NCI-H2081 treated with DMSO at 0.1 percent for 48 hours (cell line): ENCODE data around the gene UBQLN4.
"Not testable (repeated sequence)": the region's sequence is repeated elsewhere in the genome, so short reads cannot be mapped to it uniquely, and the experiment has no call there.

Experiments used
- DNase-seq: peaks from one replicate; lab custom pipeline; 2025; lab: John Stamatoyannopoulos, UW

The UBQLN4 gene

DNA sequence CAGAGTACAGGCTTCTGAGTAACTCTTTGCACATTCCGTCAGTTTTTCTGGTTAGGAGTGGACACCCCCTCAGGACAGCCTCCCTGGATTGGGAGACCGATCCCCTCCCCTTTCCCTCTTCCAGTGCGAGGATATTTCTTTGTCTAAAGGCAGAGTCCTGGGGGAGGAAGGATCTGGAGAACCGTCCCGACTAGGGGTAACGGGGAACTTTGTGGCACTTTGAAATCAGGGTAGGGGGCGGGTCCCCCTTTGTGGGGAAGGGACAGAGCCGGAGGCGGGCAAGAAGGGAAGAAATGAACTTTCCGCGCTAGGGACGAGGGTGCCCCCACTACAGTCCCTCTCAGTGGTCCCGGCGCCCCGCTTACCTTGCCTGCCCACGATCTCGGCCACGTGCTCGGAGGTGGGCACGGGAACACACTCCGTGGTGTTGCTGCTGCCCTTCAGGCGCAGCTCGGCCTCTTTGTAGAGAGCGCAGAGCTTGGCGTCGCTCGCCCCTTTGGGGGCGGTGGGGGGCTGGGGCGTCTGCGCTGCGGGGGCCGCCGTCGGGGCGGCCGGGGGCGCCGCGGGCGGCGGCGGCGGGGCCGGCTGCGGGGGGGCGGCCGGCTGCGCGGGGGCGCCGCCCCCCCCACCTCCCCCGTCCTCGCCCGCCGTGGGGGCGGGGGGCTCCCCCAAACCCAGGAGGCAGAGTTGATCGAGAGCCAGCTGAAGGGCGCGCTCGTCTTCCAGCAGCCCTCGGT, 27.8 kb upstream of the UBQLN4 start:
- DNase-seq = no peak

DNA sequence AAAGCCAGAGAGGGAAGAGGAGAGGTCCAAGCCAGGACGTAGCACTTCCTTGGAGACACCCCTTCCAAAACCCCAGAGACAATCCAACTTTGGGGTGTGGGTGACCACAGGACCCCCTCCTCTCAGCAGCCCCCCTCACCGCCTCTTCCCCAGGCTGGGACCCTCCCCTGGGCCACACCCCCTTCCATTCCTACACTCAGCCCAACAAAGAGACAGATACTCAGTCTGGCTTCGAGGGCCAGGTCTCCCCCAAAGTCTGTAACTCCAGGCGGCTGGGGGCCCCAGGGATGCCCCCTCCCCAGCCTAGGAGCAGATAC, 27.2 kb upstream of the UBQLN4 start:
- no peak for DNase-seq

DNA sequence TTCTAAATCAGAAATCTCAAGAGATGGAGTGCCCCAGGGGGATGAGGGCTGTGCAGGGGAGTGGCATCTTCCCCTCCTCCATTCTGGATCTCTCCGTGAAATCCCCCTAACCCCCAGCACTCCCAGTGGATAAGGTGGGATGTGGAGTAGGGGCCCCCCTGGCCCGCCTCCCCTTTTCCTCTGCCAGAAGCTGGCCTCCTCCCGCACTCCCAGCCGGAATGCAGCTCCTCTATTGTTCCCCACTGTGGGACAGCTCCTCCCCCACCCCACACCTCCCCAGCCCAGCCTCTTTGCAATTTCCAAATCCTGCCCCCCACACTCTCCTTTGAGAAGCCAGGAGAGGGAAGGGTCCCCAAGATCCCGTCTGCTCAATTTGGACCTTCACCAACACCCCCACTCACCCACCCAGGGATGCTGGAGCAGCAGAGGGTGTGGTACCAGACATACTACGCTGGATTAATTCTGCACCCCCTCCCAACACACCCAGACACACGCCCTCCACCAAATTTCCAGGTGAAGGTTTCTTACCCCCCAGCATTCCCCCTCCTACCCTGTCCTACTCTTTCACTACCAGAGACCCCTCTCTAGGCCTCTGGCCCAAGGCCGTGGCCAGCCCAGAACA, 26.8 kb upstream of the UBQLN4 start:
- no peak for DNase-seq

DNA sequence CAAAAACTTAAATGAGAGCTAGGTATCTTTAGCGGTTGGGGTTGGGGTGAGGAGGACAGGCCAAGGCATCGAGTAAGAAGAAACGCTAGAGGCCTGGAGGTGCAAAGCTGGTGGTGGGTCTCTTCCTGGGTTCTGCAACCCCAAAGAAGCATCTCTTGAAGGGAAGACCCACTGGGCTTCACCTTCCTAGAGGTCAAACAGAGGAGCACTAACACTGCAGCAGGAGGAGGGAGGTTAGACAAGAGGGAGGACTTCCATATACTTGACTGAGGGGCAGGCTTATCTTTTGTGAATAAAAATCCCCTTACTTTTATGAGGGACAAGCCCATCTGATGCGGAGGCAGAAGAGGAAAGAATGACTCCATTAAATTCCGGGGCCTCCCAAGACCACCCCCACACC, 26.2 kb upstream of the UBQLN4 start:
- DNase-seq = no peak

DNA sequence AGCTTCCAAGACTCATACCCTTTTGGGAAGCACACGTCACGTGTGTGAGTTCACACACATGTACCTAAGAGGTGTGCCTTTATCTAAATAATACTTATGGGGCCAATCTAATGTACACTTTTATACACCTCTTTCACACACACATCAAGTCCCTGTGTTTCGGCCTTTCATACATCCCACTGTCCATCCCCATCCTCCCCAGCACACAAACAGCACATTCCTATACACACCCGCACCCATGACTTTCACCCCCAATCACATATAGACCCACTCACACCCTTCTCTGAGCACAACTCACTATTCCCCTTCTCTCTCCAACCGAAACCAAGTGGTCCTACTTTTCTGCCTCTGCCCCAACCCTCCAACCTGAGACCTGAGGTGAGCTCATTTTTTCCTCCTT, 25.1 kb upstream of the UBQLN4 start:
- no peak for DNase-seq

DNA sequence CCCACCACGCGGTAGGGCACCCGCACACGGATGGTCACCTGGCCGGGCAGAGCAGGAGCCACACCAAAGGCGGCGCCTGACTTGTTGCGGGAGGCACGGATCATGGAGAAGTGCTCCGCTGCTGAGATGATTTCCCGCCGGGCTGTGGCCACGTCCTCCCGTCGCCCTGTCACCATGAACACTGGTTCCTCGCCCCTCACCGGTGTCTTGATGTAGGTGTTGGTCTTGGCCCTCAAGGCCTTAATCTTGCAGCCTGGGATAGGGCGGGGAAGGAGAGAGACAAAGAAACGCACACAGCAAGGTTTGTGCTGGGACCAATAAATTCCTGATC, 23.8 kb upstream of the UBQLN4 start:
- no peak for DNase-seq

DNA sequence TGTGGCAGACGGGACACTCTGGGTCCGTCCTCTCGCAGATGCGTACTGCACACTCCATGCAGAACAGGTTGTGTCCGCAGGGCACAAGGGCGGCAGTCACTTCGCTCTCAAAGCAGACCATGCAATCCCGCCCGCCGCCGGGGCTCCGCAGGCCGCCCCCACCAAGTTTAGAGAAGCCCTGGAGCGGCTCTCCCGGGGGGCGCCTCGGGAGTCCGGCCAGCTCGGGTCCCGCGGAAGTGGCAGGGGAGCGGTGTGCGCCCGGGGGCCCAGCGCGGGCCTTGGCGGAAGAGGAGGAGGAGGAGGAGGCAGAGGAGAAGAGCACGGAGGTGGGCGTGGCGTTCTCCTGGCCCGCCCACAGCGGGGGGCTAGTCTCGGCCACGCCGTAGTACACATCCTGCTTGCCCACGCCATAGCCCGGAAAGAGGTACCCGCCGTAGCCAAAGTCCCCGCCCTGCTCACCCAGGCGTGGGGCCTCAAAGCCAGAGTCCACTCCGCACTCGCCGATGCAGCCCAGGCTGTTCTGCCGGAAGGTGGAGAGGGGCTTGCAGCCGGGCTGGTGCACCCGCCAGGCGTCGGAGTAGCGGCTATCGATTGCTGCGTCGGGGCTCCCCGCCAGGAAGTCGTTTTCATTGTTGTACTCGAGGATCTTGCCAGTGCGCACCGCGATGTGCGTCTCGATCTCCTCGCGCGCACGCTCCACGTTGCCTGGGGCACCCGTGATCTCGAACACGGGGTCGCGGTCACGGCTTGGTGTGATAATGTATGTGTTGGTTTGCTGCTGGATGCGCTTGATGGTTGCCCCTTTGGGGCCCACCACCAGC, 23.2 kb upstream of the UBQLN4 start:
- DNase-seq = no peak

DNA sequence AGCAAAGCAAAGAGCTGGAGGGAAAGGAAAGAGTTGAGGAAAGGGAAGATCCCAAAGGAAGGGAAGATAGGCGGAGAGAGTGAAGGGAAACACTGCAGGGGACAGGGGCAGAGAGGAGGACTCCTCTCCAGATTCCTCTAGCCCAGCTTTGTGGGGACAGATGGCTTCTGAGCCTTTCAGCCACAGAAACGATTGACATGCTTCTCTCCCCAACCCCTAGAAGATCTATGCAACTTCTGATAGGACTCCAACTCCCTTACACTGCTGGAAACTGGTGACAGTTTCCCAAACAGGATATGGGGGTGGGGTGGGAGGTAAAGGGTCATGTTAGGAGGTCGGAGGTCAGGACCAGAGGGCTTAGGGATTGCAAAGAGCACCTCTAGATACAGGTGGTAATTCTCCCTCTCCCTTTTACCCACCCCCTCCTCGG, 22.2 kb upstream of the UBQLN4 start:
- DNase-seq = no peak

DNA sequence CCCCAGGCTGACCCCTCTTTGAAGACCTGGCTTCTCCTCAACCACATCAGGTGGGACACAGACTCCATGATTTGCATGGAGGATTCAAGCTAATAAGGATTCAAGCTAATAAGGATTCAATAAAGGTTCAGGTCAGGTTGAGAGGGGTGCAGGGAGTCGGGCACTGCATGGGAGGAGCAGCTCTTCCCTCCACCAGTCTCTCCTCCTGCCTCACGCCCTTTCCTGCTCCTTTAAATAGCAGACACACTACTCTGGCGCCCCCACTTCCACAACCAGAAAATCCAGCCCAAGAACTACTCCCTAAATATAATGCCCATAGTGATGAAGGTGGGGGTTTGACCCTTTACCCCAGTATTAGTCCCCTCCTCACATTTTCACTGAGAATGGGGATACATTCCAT, 21.6 kb upstream of the UBQLN4 start:
- DNase-seq = no peak

DNA sequence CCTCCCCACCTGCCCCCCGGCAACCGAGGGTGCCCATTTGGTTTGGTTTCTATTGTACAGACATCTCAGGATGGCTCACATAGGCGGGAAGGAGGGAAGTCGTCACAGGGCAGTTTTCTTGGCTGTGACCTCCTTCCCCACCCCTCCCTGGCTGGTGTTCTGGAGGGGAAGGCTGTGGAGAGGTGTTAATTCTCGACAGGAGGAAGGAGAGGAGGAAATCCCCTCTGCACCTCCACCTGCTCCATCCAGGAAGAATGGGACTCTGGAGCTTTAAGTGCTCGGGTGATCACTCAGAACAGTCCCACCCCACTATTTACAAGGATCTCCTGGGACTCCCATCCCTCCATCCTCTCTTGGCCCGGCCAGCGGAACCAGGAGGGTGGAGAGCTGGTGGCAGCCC, 21.1 kb upstream of the UBQLN4 start:
- no peak for DNase-seq

DNA sequence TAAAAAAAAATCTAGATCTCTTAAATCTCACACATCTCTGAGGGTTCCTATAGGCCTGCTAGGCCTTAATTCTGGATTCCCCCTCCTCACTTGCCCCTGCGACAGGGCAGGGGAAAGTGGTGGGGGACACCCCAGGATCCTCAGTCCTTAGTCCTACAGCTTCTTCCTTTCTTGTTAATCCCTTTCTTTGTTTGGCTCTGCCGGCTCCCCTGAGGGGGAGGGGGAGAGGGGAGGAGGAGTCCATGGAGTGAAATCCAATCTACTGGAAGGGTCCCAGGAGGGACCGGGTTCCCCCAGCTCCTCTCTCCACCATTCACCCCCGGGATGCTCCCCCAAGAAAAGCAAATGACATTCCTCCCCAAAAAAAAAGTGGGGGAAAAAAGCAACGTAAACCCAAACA, 20.1 kb upstream of the UBQLN4 start:
- no peak for DNase-seq

DNA sequence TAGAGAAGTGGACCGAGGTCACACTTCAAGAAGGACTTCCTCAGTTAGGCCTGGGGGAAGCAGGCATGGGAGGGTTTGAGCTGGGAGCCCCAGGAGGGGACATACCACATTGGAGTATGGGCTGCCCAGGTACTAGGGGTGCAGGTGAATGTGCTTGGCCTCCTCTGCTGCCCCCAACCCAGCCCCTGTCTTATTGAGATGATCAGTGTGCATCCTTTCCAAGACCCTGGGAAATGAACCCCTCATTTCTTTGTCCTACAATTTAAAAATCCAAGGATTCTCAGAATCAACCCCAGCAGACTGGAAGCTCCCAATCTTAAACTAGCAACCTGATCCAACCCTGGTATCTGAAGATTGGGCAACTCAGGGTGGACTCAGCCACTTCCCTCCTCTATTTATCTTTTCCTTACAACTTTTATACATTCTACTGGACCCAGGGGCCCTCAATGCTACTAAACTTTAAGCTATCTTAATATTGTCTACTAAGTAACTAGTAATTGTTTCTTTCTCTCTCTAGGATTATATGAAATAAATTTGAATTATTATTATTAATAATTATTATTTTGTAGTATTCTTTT, 19.6 kb upstream of the UBQLN4 start:
- no peak for DNase-seq

DNA sequence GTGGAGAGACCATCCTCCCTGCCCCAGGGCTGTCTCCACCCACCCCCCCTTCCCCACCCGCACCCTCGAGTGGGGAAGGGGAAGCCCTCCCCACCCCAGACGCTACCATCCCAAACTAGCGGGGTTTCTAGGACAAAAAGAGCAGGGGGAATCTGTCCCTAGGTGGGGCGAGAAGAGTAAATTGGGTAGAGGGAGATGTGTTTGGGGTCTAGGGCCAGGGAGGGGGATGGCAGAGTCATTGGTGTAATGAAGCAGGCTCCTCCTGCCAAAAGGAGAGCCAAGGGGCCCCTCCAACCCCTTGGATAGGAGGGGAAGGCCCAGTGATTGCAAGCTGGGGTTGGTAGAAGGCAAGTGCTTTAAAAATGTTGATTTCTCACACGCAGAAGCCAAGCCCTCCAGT, 18.7 kb upstream of the UBQLN4 start:
- DNase-seq = no peak

DNA sequence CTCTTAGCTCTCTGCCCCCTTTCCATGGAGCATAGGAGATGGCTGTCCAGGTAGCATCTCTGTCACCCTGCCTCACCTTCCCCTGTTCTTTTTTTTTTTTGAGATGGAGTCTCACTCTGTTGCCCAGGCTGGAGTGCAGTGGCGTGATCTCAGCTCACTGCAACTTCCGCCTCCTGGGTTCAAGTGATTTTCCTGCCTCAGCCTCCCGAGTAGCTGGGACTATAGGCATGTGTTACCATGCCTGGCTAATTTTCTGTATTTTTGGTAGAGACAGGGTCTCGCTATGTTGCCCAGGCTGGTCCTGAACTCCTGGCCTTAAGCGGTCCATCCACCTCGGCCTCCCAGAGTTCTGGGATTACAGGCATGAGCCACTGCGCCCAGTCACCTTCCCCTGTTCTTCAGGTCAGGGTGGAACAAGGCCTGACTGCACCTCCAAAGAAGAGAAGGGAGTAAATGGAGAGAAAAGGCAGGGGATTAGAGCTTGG, 17.8 kb upstream of the UBQLN4 start:
- DNase-seq = not testable (repeated sequence)

DNA sequence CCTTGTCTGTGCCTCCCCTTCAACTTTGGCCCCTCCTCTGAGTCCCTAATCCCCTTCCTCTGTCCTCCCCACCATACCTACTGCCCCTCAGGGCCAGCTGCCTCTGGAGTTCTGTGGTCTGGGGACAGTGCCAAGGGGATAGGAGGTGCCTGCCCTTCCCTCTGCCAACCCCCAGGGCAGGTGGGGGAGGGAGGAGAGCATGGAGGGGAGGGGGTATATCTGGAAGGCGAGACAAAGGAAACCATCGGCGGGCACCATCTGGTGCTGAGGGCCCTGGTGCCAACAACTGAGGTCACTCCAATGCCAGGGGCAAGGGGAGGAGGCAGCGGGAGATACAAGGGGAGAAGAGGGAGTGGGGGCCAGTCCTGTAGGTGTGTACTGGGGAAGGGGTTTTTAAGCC, 16.9 kb upstream of the UBQLN4 start:
- DNase-seq = no peak

DNA sequence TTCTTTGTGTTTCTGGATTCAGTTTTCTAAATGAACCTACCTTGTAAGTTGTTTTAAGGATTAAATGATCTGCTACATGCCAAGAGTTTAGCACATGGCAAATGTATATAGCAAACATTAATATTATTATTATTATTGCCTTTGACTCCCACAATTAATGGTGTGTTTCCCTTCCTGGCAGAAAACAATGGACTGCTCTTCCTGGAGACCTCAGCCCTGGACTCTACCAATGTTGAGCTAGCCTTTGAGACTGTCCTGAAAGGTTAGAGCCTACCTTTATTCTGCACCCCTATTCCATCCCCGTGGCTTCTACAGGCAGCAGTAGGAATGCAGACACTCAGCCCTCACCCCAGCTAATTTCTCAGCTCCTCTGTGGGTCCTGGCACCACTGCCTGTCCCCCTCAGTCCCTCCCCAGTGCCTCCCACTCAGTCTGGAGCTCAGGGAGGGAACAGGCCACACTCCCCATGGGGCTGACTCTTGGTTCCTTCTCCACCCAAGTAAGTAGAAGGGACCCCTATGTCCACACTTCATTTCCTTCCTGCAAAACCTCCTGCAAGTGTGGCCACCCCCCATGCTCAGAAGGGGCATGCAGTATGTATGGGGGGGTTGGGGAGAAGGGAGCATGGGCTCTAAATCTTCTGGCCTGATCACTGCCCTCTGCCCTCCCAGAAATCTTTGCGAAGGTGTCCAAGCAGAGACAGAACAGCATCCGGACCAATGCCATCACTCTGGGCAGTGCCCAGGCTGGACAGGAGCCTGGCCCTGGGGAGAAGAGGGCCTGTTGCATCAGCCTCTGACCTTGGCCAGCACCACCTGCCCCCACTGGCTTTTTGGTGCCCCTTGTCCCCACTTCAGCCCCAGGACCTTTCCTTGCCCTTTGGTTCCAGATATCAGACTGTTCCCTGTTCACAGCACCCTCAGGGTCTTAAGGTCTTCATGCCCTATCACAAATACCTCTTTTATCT, 16.2 kb upstream of the UBQLN4 start:
- no peak for DNase-seq

DNA sequence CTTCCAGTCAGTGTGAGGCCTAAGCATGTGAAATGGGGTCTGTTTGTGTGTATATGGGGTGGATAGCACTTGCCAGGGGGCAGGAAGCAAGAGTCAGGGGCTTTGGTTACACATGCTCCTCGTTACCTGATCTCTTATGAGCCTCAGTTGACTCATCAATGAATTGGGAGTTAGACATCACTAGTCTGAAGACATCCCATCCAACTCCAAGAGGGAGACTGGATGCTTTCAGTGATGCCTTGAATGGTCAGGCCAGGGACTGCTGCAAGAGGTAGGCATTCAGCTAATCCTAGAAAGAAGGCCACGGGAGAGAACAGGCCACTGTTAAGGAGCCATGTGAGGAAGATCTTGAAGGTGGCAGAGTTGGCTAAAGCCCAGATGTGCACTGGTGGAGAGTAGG, 13.7 kb upstream of the UBQLN4 start:
- no peak for DNase-seq

DNA sequence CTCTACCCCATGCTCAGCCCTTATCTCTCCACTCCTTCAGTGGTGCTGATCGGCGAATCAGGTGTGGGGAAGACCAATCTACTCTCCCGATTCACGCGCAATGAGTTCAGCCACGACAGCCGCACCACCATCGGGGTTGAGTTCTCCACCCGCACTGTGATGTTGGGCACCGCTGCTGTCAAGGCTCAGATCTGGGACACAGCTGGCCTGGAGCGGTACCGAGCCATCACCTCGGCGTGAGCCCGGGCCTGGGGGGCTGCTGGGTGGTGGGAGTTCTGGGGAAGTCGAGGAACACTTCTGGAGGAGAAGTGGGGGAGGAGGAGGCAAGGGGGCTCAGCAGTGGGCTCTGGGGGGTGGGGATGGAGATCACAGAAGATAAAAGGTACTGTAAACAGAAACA, 12.3 kb upstream of the UBQLN4 start:
- no peak for DNase-seq

DNA sequence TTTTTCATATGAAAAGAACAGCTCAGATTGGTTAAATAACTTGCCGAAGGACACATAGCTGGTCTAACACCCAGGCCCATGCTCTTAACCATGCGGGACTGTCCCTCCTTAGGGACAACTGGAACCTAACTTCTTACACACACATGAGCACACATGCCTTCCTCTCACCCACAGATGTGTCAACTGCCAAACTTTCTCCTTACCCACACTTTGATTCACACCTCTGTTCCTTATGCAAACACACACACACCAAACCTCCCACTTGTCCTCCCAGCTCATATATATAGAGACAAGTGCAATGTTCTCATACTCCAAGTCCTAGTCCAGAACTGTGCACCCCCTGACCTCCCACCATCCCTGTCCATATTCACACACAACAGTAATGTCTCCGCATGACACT, 11.6 kb upstream of the UBQLN4 start:
- DNase-seq = no peak

DNA sequence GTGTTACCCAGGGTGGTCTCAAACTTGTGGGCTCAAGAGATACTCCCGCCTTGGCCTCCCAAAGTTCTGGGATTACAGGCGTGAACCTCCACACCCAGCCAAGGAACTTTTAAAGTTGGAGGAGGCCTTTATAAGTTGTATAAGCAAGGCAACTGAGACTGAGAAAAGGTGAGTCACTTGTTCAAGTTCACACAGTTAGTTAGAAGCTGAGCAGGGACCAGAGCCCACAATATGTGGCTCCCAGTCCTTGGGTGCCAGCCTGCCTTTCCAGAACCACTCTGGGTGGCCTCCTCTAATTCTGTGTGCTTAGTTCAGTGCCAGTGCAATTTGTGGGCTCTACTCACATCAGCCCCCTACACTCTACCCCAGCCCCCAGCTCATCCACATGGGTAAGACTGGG, 11.0 kb upstream of the UBQLN4 start:
- no peak for DNase-seq

DNA sequence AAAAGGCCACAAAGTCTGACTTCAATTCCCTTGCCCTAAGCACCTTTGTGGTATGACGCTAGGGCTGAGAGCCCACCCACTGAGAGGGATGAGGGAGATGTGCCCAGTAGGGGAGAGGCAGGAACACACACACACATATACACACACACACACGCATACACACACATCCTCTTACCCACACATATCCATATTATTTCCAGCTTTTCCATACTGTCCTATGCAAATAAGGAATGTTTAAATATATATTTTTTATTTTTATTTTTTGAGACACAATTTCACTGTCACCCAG, 10.3 kb upstream of the UBQLN4 start:
- no peak for DNase-seq

DNA sequence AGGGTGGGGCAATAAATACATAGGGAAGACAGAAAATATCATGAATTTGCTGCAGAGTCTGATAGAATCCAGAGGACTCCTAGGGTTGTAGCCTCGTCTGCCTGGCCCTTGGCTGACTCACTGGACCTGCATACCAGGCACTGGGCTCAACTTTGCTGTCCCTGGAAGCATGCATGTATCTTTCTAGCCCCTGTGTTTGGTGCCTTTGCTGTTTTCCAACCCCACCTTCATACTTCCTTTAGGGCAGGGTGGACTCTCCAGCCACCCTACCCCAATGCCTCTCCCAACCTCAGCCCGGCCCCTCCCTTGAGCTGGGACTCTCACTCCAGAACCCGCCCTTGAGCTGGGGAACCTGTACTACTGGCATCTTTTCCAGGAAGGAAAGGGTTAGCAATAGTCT, 8.6 kb upstream of the UBQLN4 start:
- no peak for DNase-seq
